ENCODE measurements around the gene KCNAB1. TPM values are rescaled to one million over a fixed set of nuclear protein-coding genes. Genes with fewer than 3 reads are reported as not detected.

KCNAB1 gene
- total RNA-seq, 1 donor from 2014 or later: not detected

DNA sequence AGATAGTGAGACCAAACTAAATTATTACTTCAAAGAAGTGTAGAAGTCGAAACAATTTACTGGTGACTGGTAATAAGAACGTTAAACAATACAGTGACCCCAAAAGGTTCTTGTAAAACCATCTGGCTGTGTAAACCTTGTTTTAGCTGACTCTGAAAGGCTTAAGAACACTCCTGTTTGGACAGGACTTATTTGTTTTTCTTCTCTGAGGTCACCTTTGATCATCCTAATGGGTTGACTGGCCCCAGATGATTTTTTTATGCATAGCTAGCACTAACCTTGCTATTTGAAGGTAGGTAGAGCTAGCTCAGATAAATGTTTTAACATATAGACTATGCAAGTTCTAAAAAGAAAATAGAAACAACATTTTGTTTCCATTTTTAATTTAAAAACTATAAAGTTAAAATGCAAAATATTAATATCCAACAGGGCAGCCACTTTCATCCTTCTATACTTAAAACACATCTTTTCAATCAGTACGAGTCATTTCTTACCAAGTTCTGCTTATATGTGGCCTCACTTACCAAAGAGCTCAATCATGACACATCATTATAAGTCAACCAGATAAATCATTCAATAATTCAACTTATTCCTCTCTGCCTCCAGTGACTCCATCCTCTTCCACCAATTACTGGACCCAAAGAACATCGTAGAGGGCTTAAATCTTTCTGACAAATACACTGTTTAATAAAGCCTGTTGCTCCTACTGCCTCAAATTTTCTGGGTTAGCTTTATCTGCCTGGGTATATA is 275.8 kb downstream of the KCNAB1 start:
- ChIA-PET CTCF (no interaction called here), POLR2A (interaction anchor here (0.6 kb wide), 1 partner anchor 7 kb away, joined by 4 read pairs; no protein-coding TSS in a partner anchor)
- no peak for DNase-seq
- Mint-ChIP-seq H3K4me1 (no peaks in the 10 kb centered on the region), H3K4me3 (no peak overlapping the region), H3K27me3 (peaks cover 5% of the 10 kb centered on the region), H3K9me3 (no peaks in the 10 kb centered on the region), H3K36me3 (ENCODE audit: low read depth) (no peaks in the 10 kb centered on the region), H3K27ac (no peak overlapping the region)
- TF ChIP-seq, protein P1, sequence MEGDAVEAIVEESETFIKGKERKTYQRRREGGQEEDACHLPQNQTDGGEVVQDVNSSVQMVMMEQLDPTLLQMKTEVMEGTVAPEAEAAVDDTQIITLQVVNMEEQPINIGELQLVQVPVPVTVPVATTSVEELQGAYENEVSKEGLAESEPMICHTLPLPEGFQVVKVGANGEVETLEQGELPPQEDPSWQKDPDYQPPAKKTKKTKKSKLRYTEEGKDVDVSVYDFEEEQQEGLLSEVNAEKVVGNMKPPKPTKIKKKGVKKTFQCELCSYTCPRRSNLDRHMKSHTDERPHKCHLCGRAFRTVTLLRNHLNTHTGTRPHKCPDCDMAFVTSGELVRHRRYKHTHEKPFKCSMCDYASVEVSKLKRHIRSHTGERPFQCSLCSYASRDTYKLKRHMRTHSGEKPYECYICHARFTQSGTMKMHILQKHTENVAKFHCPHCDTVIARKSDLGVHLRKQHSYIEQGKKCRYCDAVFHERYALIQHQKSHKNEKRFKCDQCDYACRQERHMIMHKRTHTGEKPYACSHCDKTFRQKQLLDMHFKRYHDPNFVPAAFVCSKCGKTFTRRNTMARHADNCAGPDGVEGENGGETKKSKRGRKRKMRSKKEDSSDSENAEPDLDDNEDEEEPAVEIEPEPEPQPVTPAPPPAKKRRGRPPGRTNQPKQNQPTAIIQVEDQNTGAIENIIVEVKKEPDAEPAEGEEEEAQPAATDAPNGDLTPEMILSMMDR (IDR thresholded peaks at IDR 0.05): no peak
- no peak for ATAC-seq (ENCODE audit: low read depth)
- intact Hi-C loops (cut with micrococcal nuclease): no loop called here

DNA sequence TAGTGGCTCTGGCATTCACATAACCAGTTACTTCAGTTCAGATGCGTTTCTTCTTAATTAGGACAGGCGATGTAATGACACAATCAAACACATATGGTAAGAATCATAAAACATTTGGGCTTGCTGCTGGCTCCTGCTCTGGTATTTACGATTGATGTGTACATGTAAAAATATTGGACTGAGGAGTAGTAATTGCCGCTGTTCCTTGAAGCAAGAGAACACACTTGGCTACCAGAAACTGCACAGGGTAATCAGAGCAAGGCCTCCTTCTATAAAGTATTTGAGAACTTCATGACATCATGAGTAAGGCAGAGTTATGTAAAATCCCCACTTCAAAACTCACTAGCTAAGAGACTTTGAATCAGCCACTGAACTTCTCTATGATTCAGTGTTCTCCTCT is 276.5 kb downstream of the KCNAB1 start:
- Mint-ChIP-seq H3K4me1 (no peaks in the 10 kb centered on the region), H3K27ac (no peak overlapping the region), H3K4me3 (no peak overlapping the region), H3K27me3 (peaks cover 5% of the 10 kb centered on the region), H3K36me3 (ENCODE audit: low read depth) (no peaks in the 10 kb centered on the region), H3K9me3 (no peaks in the 10 kb centered on the region)
- CTCF ChIA-PET: no interaction called here
- no peak for DNase-seq
- intact Hi-C loops (cut with micrococcal nuclease): no loop called here
- ATAC-seq (ENCODE audit: low read depth): no peak
- TF ChIP-seq, protein P1 (IDR thresholded peaks at IDR 0.05): no peak
- POLR2A ChIA-PET: no interaction called here

DNA sequence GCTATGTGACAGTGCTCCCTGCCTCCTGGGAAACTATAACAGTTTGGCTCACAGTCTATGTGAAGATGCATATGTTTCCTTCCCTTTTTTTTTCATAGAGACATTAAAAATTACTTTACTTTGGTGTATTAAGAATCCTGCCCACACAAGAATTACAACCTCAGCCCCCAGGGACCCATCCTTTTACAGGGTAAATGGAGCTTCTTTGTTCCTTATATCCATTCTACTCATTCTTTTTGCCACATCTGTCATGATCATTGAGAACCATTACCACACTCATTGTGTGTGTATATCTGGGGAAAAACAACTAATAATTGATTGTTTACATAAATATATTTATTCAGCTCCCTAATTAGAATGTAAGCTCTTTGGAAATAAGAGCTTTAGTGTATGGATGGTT is 277.2 kb downstream of the KCNAB1 start:
- H3K4me1 Mint-ChIP-seq: no peaks in the 10 kb centered on the region
- DNase-seq (no peak), ATAC-seq (ENCODE audit: low read depth) (no peak)
- ChIA-PET CTCF (no interaction called here), POLR2A (no interaction called here)
- no peak overlapping the region for H3K27ac Mint-ChIP-seq
- TF ChIP-seq, protein P1 (IDR thresholded peaks at IDR 0.05): no peak
- no peaks in the 10 kb centered on the region for H3K9me3 Mint-ChIP-seq
- intact Hi-C loops (cut with micrococcal nuclease): no loop called here
- peaks cover 5% of the 10 kb centered on the region for H3K27me3 Mint-ChIP-seq
- H3K36me3 Mint-ChIP-seq (ENCODE audit: low read depth): no peaks in the 10 kb centered on the region
- H3K4me3 Mint-ChIP-seq: no peak overlapping the region

DNA sequence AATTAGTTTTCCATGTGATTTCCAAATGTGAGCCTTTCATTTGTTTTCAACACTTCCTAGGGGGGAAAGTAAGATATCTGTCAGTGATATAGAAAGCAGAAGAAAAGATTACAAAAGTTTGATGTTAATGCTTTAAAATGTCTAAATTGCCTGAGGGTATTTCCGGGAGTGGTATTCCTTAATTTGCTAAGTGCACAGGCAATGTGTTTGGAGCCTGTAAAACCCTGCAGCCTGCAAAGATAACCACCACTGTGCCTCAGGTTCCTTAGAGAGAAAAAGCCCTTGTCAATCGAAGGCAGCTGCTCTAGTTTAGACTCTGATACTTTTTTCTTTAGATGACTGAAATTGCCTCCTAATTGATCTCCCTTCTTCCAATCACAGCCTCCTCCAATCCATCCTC is 279.7 kb downstream of the KCNAB1 start:
- POLR2A ChIA-PET: no interaction called here
- Mint-ChIP-seq H3K9me3 (no peaks in the 10 kb centered on the region), H3K4me3 (no peak overlapping the region), H3K27ac (no peak overlapping the region), H3K27me3 (peaks cover 5% of the 10 kb centered on the region), H3K36me3 (ENCODE audit: low read depth) (no peaks in the 10 kb centered on the region), H3K4me1 (no peaks in the 10 kb centered on the region)
- intact Hi-C loops (cut with micrococcal nuclease): no loop called here
- ATAC-seq (ENCODE audit: low read depth): no peak
- TF ChIP-seq, protein P1 (IDR thresholded peaks at IDR 0.05): no peak
- CTCF ChIA-PET: no interaction called here
- no peak for DNase-seq

DNA sequence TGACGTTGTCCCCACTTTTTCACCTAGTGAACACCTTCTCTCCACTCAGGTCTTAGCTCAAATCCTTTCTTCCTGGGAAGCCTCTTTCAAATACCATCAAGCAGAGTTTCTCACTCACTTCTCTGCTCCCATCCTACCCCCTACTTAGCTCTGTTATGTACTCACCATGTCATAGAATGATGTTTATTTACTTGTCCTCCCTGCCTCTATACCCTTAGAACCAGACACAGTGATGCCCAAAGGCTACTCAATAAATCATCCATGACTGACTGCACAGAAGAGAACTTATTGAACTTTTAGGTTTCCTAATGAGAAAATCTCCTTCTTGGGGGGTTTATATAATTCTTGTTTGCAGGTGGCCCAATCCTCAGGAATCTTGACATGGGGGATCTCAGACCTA is 280.4 kb downstream of the KCNAB1 start:
- H3K4me1 Mint-ChIP-seq: no peaks in the 10 kb centered on the region
- intact Hi-C loops (cut with micrococcal nuclease): no loop called here
- CTCF ChIA-PET: no interaction called here
- H3K36me3 Mint-ChIP-seq (ENCODE audit: low read depth): no peaks in the 10 kb centered on the region
- DNase-seq (no peak), ATAC-seq (ENCODE audit: low read depth) (no peak)
- no peaks in the 10 kb centered on the region for H3K9me3 Mint-ChIP-seq
- peaks cover 5% of the 10 kb centered on the region for H3K27me3 Mint-ChIP-seq
- POLR2A ChIA-PET: no interaction called here
- TF ChIP-seq, protein P1 (IDR thresholded peaks at IDR 0.05): no peak
- no peak overlapping the region for H3K4me3 Mint-ChIP-seq
- H3K27ac Mint-ChIP-seq: no peak overlapping the region

All from activated B cell treated with CpG ODN at 0.5 μM for 24 hours (primary cell).